HCT116 (cell line): ENCODE results near the gene CKS1B. TPM values are rescaled to one million over a fixed set of nuclear protein-coding genes. Genes with fewer than 3 reads are reported as not detected.

ENCODE experiments used
- ATAC-seq: fragments of 200-7000 bp; cut with Tn5 transposase; 2 replicates; pipeline ENCODE4 v1.9.1; 2020; ENCODE audit warnings: mild to moderate bottlenecking, moderate library complexity
- BruUV-seq: library from RNA; stranded (reverse); fragments of 400-500 nt; replicated peaks from 2 replicates; lab custom pipeline; 2021; lab: Mats Ljungman, UMichigan
- CTCF ChIA-PET: fragments of 300-600 bp; sonication (Branson Sonifier 250); formaldehyde crosslinking; loops from one replicate; lab custom pipeline; 2021; ENCODE audit warnings: antibody characterized with exemption; lab: Charles Lee
- POLR2A ChIA-PET: fragments of 300-600, 350-600 bp; sonication (Branson Sonifier 250); formaldehyde crosslinking; loops from one replicate; lab custom pipeline; 2021; ENCODE audit warnings: antibody characterized with exemption; lab: Charles Lee
- RAD21 ChIA-PET, 2 experiments: fragments of 300-600 bp; sonication (Branson Sonifier 250); formaldehyde crosslinking; loops; one replicate each; lab custom pipeline; 2023; ENCODE audit warnings: low total read pairs in 2 of 2; ENCODE audit not compliant: uncharacterized antibody in 2 of 2, unreplicated experiment in 2 of 2, low non-redundant PET in 1 of 2; lab: Charles Lee
- DNase-seq: peaks from one replicate; pipeline ENCODE4 v3.0.0-alpha.2; 2010; ENCODE audit warnings: low read depth, low spot score
- H2AFZ ChIP-seq: fragments of 200-600 bp; shearing (Covaris generic), sonication (generic); 2 replicates; pipeline ENCODE4 v1.6.1; 2017; ENCODE audit warnings: low read depth, mixed run types, mixed read lengths, antibody characterized with exemption, low read length; ENCODE audit not compliant: poor library complexity, severe bottlenecking
- H3K27ac ChIP-seq: 2 replicates; pipeline ENCODE4 v1.5.1; 2012; ENCODE audit warnings: low read depth, low read length
- H3K27me3 ChIP-seq: fragments of 200-600 bp; sonication (generic); 2 replicates; pipeline ENCODE4 v1.6.1; 2016; ENCODE audit warnings: mixed run types, low read length, mixed read lengths; ENCODE audit not compliant: insufficient read depth
- H3K36me3 ChIP-seq, 2 experiments: fragments of 200-500 bp in 1 of 2; fragments of 200-600 bp in 1 of 2; sonication (Bioruptor generic) in 1 of 2; sonication (generic) in 1 of 2; 2 replicates each; pipeline versions ENCODE4 v1.5.1 to v1.6.1; 2014 to 2016; ENCODE audit warnings: low read length in 2 of 2, inconsistent platforms in 1 of 2, mixed read lengths in 1 of 2, mixed run types in 1 of 2; ENCODE audit not compliant: insufficient read depth in 2 of 2, control insufficient read depth in 1 of 2
- H3K4me1 ChIP-seq, 2 experiments: fragments of 200-600 bp in 1 of 2; sonication (generic) in 1 of 2; 2 replicates each; pipeline versions ENCODE4 v1.5.1 to v1.6.1; 2012 to 2017; ENCODE audit warnings: low read length in 2 of 2, inconsistent platforms in 1 of 2, mild to moderate bottlenecking in 1 of 2, mixed read lengths in 1 of 2, mixed run types in 1 of 2, moderate library complexity in 1 of 2; ENCODE audit not compliant: insufficient read depth in 2 of 2, control insufficient read depth in 1 of 2
- H3K4me2 ChIP-seq: fragments of 200-600 bp; sonication (generic); 2 replicates; pipeline ENCODE4 v1.6.1; 2017; ENCODE audit warnings: mixed run types, low read length, mixed read lengths
- H3K4me3 ChIP-seq, 2 experiments: fragments of 200-600 bp in 1 of 2; sonication (generic) in 1 of 2; replicated peaks in 1 of 2; 2 replicates each; pipeline ENCODE4 v1.5.1; 2011 to 2016; ENCODE audit warnings: low read length in 2 of 2, control low read depth in 1 of 2, low read depth in 1 of 2, mild to moderate bottlenecking in 1 of 2, mixed read lengths in 1 of 2, mixed run types in 1 of 2
- H3K79me2 ChIP-seq: fragments of 200-600 bp; sonication (generic); 2 replicates; pipeline ENCODE4 v1.6.1; 2017; ENCODE audit warnings: mild to moderate bottlenecking, mixed run types, low read length, moderate library complexity, mixed read lengths; ENCODE audit not compliant: insufficient read depth
- H3K9ac ChIP-seq: fragments of 200-600 bp; sonication (generic); 2 replicates; pipeline ENCODE4 v1.6.1; 2016; ENCODE audit warnings: low read length, mixed read lengths
- H3K9me2 ChIP-seq: fragments of 200-600 bp; sonication (generic), shearing (Covaris generic); 2 replicates; pipeline ENCODE4 v1.6.1; 2017; ENCODE audit warnings: mixed run types, mild to moderate bottlenecking, moderate library complexity; ENCODE audit not compliant: insufficient read depth
- H3K9me3 ChIP-seq, 2 experiments: fragments of 200-500 bp in 1 of 2; fragments of 200-600 bp in 1 of 2; sonication (Bioruptor generic) in 1 of 2; sonication (generic) in 1 of 2; 2 replicates each; pipeline ENCODE4 v1.6.1; 2014 to 2017; ENCODE audit warnings: low read length in 2 of 2, mixed read lengths in 2 of 2, inconsistent platforms in 1 of 2, low read depth in 1 of 2, mild to moderate bottlenecking in 1 of 2, mixed run types in 1 of 2, moderate library complexity in 1 of 2; ENCODE audit not compliant: control insufficient read depth in 1 of 2, insufficient read depth in 1 of 2
- H4K20me1 ChIP-seq: fragments of 200-600 bp; sonication (generic), shearing (Covaris generic); 2 replicates; pipeline ENCODE4 v1.6.1; 2017; ENCODE audit warnings: mixed run types, mild to moderate bottlenecking, moderate library complexity; ENCODE audit not compliant: insufficient read depth
- ATF3 ChIP-seq: IDR thresholded peaks from 2 replicates; pipeline ENCODE4 v1.6.1; 2012
- CBX3 ChIP-seq: IDR thresholded peaks from 2 replicates; pipeline ENCODE4 v1.6.1; 2012; ENCODE audit warnings: low read depth
- CTCF ChIP-seq, 3 experiments: fragments of 200-600 bp in 1 of 3; sonication (generic) in 1 of 3; IDR thresholded peaks in 2 of 3; conservative IDR thresholded peaks in 1 of 3; 2 replicates each; pipeline ENCODE4 v1.5.1; 2012 to 2017; ENCODE audit warnings: low read depth in 2 of 3, low read length in 2 of 3, antibody characterized with exemption in 1 of 3, borderline replicate concordance in 1 of 3, control low read depth in 1 of 3, mild to moderate bottlenecking in 1 of 3, mixed read lengths in 1 of 3, mixed run types in 1 of 3, moderate library complexity in 1 of 3; ENCODE audit not compliant: insufficient read depth in 1 of 3
- EGR1 ChIP-seq: IDR thresholded peaks from 2 replicates; pipeline ENCODE4 v1.6.1; 2012; ENCODE audit warnings: low read depth
- ELF1 ChIP-seq: IDR thresholded peaks from 2 replicates; pipeline ENCODE4 v1.6.1; 2012; ENCODE audit warnings: low read depth, borderline replicate concordance
- EZH2 ChIP-seq: fragments of 200-600 bp; sonication (generic); IDR thresholded peaks from 2 replicates; pipeline ENCODE4 v1.6.1; 2017; ENCODE audit warnings: antibody characterized with exemption, mixed run types
- EZH2phosphoT487 ChIP-seq: fragments of 200-600 bp; IDR thresholded peaks from 2 replicates; pipeline ENCODE4 v1.6.1; 2018; ENCODE audit warnings: antibody characterized with exemption, borderline replicate concordance
- FOSL1 ChIP-seq: IDR thresholded peaks from 2 replicates; pipeline ENCODE4 v1.6.1; 2012; ENCODE audit warnings: low read depth
- JUND ChIP-seq: IDR thresholded peaks from 2 replicates; pipeline ENCODE4 v1.6.1; 2012
- POLR2A ChIP-seq: IDR thresholded peaks from 2 replicates; pipeline ENCODE4 v1.7.0; 2011; ENCODE audit warnings: borderline replicate concordance; ENCODE audit not compliant: insufficient read depth, insufficient read length; ENCODE audit errors: extremely low read depth
- POLR2AphosphoS5 ChIP-seq: IDR thresholded peaks from 2 replicates; pipeline ENCODE4 v1.6.1; 2011; ENCODE audit warnings: mild to moderate bottlenecking, low read depth, low read length, moderate library complexity
- RAD21 ChIP-seq: IDR thresholded peaks from 2 replicates; pipeline ENCODE4 v1.6.1; 2012; ENCODE audit warnings: low read depth, mild to moderate bottlenecking
- REST ChIP-seq: IDR thresholded peaks from 2 replicates; pipeline ENCODE4 v1.6.1; 2012; ENCODE audit warnings: low read depth
- SIN3A ChIP-seq: IDR thresholded peaks from 2 replicates; pipeline ENCODE4 v1.6.1; 2012; ENCODE audit warnings: low read depth
- SP1 ChIP-seq: IDR thresholded peaks from 2 replicates; pipeline ENCODE4 v1.6.1; 2012; ENCODE audit warnings: low read depth
- SRF ChIP-seq: IDR thresholded peaks from 2 replicates; pipeline ENCODE4 v1.6.1; 2012; ENCODE audit warnings: low read depth
- YY1 ChIP-seq: IDR thresholded peaks from 2 replicates; pipeline ENCODE4 v1.6.1; 2011; ENCODE audit warnings: low read length, low read depth, moderate library complexity, mild to moderate bottlenecking; ENCODE audit not compliant: insufficient replicate concordance; ENCODE audit errors: extremely low read depth
- ZFX ChIP-seq: fragments of 450-650 bp; IDR thresholded peaks from 2 replicates; pipeline ENCODE4 v1.6.1; 2017
- intact Hi-C: fragments of 100-400 bp; cut with micrococcal nuclease; formaldehyde crosslinking; loops from 2 replicates; pipeline ENCODE4 v1.10.0; 2022
- total RNA-seq: library from RNA; stranded (reverse); gene quantifications from one replicate; pipeline ENCODE4 v1.2.1, GENCODE V29; 2021; ENCODE audit not compliant: unreplicated experiment

The CKS1B gene
- total RNA-seq, 1 experiment from 2014 or later, result 229 TPM

GRCh38 chr1:155012026-155012546 lies 37.6 kb downstream of the CKS1B start (continued):
- TF ChIP-seq SP1, result no peak
- no peak for TF ChIP-seq REST
- TF ChIP-seq ZFX, result no peak

- ATAC-seq, result no peak
- no peak overlapping the region for H3K27ac ChIP-seq
- ChIA-PET CTCF (no interaction called here), POLR2A (no interaction called here), RAD21 (no interaction called here)
- no peak for DNase-seq
- no peaks in the 10 kb centered on the region for H3K9me3 ChIP-seq
- no peak overlapping the region for H3K4me2 ChIP-seq
- H3K27me3 ChIP-seq, result no peaks in the 10 kb centered on the region
- H3K4me1 ChIP-seq, result peaks cover 18 to 61% of the 10 kb centered on the region in 2 experiments
- H3K4me3 ChIP-seq, result no peak overlapping the region
- H3K9me2 ChIP-seq, result no peaks in the 10 kb centered on the region
- peaks cover 48% of the 10 kb centered on the region; the same call in 1 of the 2 replicates for H3K79me2 ChIP-seq
- H4K20me1 ChIP-seq, result no peaks in the 10 kb centered on the region
- H2AFZ ChIP-seq, result no peak overlapping the region
- no TSS peak for BruUV-seq
- intact Hi-C loops, result no loop called here
- H3K36me3 ChIP-seq, result peaks cover 13 to 27% of the 10 kb centered on the region in 2 experiments; a peak in 3 of 4 replicates
- no peak overlapping the region for H3K9ac ChIP-seq
- TF ChIP-seq SRF (no peak), ZFX (no peak), POLR2A (no peak), EZH2phosphoT487 (no peak), RAD21 (no peak), SIN3A (no peak), POLR2AphosphoS5 (no peak), EGR1 (no peak), ATF3 (no peak), JUND (no peak), EZH2 (no peak), ELF1 (no peak), FOSL1 (no peak), YY1 (no peak), CBX3 (no peak), CTCF (IDR thresholded peaks at IDR 0.05 in 2 of 3, conservative IDR thresholded peaks at IDR 0.05 in 1 of 3; ENCODE audit: borderline replicate concordance in 1 of 3, insufficient read depth in 1 of 3, low read depth in 2 of 3, low read length in 2 of 3) (no peak)
Measured at GRCh38 chr1:155012776-155013602, 38.5 kb downstream of the CKS1B start.
